Stimulated activated naive B cell treated with anti-CD40 and anti-IgM and Interleukin-4, amounts not matched to agents 10 μg/mL and 1 μg/mL and 100 μg/mL, for 72 hours (primary cell): ENCODE measurements around the gene CD320.
A peak's percentile ranks its signal among the peaks of the same experiment; 100 is the strongest.
"Not testable (repeated sequence)": the region's sequence is repeated elsewhere in the genome, so short reads cannot be mapped to it uniquely, and the experiment has no call there.

Experiments
- ATAC-seq, 2 donors: fragments of 150-1000 bp; cut with Tn5 transposase; replicated peaks; 2 replicates each; pipeline ENCODE4 v1.10.0; 2021; ENCODE audit warnings: moderate library complexity in 1 of 2
- DNase-seq: peaks from one replicate; pipeline ENCODE4 v3.0.0; 2021
- H3K27ac Mint-ChIP-seq: one replicate; pipeline ENCODE4 v1.8.0; 2022; ENCODE audit warnings: mild to moderate bottlenecking, mixed read lengths
- H3K27me3 Mint-ChIP-seq, 2 donors: one replicate each; pipeline ENCODE4 v1.8.0; 2022; ENCODE audit warnings: mixed read lengths in 2 of 2
- H3K36me3 Mint-ChIP-seq, 2 donors: one replicate each; pipeline ENCODE4 v1.8.0; 2022; ENCODE audit warnings: mixed read lengths in 2 of 2, mild to moderate bottlenecking in 1 of 2
- H3K4me1 Mint-ChIP-seq, 2 donors: one replicate each; pipeline ENCODE4 v1.8.0; 2022; ENCODE audit warnings: mixed read lengths in 2 of 2, mild to moderate bottlenecking in 1 of 2
- H3K4me3 Mint-ChIP-seq, 2 donors: one replicate each; pipeline ENCODE4 v1.8.0; 2022; ENCODE audit warnings: mild to moderate bottlenecking in 2 of 2, mixed read lengths in 2 of 2, moderate library complexity in 1 of 2
- H3K9me3 Mint-ChIP-seq, 2 donors: one replicate each; pipeline ENCODE4 v1.8.0; 2022; ENCODE audit warnings: mixed read lengths in 2 of 2, mild to moderate bottlenecking in 1 of 2

The CD320 gene

DNA sequence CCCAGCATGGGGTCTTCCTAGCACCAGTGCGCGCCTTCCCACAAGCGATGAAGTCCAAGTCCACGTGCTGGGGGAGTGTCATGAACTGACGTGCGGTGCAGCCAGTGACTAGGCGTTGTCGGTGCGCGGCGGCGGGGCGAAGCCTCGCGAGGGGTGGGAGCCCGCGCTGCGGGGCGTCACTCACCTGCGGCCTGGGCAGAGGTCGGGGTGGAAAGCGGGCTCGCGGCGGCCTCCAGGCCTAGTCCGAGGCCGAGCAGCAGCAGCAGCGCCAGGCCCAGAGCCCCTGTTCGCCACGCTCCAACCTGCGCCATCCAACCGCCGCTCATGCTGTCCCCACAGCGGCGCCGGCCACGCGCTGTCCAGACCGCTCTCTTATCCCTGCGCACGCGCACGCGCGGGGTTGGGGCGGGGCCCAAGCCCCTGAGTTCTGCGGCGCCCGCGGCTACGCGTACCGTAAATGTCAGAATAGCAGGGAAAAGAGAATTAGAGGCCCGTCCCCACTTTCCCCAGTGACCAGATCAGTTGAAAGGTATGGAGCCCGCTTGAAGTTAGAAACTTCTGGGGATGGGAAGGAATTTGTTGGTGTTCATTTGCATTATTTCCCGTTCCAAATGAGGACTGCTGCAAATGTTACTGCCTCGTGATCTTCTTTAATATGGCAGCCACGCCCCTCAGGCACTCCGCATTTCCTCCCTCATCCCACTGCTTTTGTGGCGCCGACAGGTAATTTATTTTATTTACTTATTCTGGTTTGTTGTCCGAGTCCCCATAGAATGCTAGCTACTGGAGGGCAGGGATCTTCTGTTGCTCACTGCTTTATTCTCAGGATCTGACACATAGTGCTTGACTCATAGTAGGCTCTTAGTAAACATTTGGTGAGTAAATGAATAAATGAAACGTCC is at the start of gene CD320:
Gene CD320 (minus strand): TSS at position 394 of the 902 bp plus-strand sequence. CDS start 68 bp downstream, at position 326.
- Mint-ChIP-seq H3K27me3 (no peaks in the 10 kb centered on the region), H3K4me3 (peak within 1 kb of the TSS; percentile 92 to 93), H3K36me3 (peaks cover 27 to 45% of the 10 kb centered on the region in 2 donors), H3K4me1 (peaks cover 28 to 53% of the 10 kb centered on the region in 2 donors), H3K27ac (peak within 1 kb of the TSS; percentile 96), H3K9me3 (no peaks in the 10 kb centered on the region)
- ATAC-seq, result peak; percentile 93 to 94
- DNase-seq, result peak; percentile 85

DNA sequence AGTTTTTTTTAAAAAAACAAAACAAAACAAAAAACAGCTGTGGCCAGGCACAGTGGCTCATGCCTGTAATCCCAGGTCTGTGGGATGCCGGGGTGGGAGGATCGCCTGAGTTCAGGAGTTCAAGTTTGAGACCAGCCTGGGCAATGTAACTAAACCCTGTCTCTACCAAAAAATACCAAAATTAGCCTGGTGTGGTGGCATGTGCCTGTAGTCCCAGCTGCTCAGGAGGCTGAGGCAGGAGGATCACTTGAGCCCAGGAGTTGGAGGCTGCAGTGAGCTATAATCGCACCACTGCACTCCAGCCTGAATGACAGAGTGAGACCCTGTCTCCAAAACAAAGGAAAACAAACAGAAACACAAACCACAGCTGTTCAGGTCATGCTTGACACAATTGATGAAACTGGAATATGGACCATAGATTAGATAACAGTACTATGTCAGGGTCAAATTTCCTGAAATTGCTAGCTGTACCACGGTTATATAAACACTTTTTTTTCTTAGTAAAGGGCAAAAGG is 48.9 kb upstream of the CD320 start:
- Mint-ChIP-seq H3K4me3 (no peak overlapping the region), H3K9me3 (peaks cover 0 to 4% of the 10 kb centered on the region in 2 donors), H3K27me3 (peaks cover 12 to 29% of the 10 kb centered on the region in 2 donors), H3K36me3 (no peaks in the 10 kb centered on the region), H3K4me1 (peaks cover 3 to 6% of the 10 kb centered on the region in 2 donors), H3K27ac (no peak overlapping the region)
- ATAC-seq (no peak), DNase-seq (no peak)

DNA sequence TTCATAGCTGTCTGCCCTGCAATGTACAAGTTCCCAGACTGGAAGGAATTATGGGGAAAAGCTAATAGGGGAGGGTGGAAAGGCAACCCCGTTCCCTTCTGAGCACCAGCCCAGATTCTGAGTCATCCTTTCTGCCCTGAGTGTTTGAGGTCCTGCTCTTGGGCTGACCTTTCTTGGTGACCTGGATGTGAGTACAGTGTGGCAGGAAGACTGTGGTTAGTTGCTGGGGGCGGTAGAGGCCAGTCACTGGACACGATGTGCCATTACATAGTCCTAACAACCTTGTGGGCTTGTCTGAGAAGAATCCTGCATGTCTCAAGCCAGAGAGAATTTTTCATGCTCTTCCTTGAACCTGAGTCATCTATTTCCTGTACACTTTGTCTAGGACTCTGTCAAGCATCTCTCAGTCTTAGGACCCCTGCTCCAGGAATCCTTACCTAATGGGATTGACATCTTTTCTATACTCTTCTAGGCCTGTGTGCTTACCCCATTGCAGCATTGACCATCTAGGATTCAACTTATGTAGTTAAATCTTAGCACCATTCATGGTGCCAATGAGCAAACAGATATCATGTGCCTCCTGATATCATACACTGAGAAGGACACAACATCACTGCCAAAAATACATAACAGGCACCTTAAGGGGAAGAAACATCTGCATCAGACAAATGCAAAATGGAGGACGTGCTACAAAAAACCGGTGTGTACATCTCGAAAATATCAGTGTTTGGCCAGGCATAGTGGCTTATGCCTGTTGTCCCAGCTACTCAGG is 47.7 kb upstream of the CD320 start:
- ATAC-seq (peak; percentile 33 to 52), DNase-seq (no peak)
- H3K36me3 Mint-ChIP-seq, result no peaks in the 10 kb centered on the region
- H3K4me3 Mint-ChIP-seq, result no peak overlapping the region
- peaks cover 5 to 6% of the 10 kb centered on the region in 2 donors for H3K4me1 Mint-ChIP-seq
- H3K9me3 Mint-ChIP-seq, result peaks cover 0 to 4% of the 10 kb centered on the region in 2 donors
- H3K27me3 Mint-ChIP-seq, result peaks cover 18 to 35% of the 10 kb centered on the region in 2 donors
- no peak overlapping the region for H3K27ac Mint-ChIP-seq

DNA sequence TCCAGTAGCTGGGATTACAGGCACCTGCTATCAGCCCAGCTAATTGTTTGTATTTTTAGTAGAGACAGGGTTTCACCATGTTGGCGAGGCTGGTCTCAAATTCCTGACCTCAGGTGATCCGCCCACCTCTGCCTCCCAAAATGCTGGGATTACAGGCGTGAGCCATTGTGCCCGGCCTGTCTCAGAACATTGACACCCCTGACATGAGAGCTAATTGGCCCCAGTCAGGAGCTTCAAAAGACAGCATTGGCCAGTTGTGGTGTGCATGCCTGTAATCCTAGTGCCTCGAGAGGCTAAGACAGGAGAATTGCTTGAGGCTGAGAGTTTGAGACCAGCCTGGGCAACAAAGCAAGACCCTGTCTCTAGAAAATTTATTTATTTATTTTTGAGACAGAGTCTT is 44.7 kb upstream of the CD320 start:
- DNase-seq, H3K9me3 Mint-ChIP-seq, H3K36me3 Mint-ChIP-seq, H3K27ac Mint-ChIP-seq, H3K4me3 Mint-ChIP-seq, ATAC-seq, H3K4me1 Mint-ChIP-seq: not testable (repeated sequence)
- H3K27me3 Mint-ChIP-seq, result peaks cover 21 to 40% of the 10 kb centered on the region in 2 donors

DNA sequence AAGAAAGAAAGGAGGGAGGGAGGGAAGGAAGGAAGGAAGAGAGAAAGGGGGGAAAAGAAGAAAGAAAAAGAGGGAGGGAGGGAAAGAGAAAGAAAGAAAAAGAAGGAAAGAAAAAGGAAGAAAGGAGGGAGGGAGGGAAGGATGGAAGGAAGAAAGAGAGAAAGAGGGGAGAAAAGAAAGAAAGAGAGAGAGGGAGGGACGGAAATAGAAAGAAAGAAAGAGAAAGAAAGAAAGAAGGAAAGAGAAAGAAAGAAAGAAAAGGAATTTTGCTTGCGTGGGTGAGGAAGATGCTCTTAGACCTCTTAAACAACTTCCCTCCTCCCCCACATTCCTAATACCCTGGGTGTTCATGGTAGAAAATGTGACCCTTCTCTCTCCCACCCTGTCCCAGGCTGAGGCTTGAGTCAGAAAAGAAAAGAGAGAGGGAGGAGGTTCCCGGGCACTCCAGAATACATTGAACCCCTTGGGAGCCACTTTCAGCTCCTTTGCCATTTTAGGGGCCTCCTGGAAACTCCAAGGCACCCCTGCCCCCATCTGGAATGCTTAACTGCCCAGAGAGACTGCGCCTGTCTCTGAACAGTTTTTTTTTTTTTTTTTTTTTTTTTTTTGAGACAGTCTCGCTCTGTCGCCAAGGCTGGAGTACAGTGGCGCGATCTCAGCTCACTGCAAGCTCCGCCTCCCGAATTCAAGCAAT is 44.1 kb upstream of the CD320 start:
- peaks cover 21 to 40% of the 10 kb centered on the region in 2 donors for H3K27me3 Mint-ChIP-seq
- H3K9me3 Mint-ChIP-seq, result peaks cover 0 to 4% of the 10 kb centered on the region in 2 donors
- DNase-seq, result no peak
- no peak for ATAC-seq
- H3K27ac Mint-ChIP-seq, result no peak overlapping the region
- no peak overlapping the region for H3K4me3 Mint-ChIP-seq
- peaks cover 5 to 6% of the 10 kb centered on the region in 2 donors for H3K4me1 Mint-ChIP-seq
- no peaks in the 10 kb centered on the region for H3K36me3 Mint-ChIP-seq

DNA sequence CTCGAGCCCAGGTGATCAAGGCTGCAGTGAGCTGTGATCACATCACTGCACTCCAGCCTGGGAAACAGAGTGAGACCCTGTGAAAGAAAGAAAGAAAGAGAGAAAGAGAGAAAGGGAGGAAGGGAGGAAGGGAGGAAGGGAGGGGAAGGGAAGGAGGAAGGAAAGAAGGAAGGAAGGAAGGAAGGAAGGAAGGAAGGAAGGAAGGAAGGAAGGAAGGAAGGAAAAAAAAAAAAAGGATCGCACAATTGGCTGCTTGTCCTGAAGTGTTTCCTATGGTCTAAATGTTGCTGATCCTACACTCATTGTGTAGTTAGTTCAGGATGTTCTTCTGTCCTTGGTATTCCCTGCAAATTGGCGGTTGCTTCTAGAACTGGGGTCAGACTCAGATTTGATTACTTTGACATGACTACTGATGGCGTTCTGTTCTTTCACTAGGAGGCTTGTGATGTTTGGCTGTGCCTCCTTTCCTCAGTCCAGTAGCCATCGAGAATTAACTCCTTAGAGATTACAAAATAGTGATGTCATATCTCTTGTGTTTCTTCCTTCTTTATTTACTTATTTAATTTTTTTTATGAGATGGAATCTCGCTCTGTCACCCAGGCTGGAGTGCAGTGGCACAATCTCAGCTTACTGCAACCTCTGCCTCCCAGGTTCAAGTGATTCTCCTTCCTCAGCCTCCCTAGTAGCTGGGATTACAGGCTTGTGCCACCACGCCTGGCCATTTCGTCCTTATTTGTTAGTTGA is 41.6 kb upstream of the CD320 start:
- H3K4me3 Mint-ChIP-seq, DNase-seq, H3K27ac Mint-ChIP-seq, H3K4me1 Mint-ChIP-seq, H3K9me3 Mint-ChIP-seq, H3K36me3 Mint-ChIP-seq, ATAC-seq: not testable (repeated sequence)
- H3K27me3 Mint-ChIP-seq, result peaks cover 25 to 36% of the 10 kb centered on the region in 2 donors

DNA sequence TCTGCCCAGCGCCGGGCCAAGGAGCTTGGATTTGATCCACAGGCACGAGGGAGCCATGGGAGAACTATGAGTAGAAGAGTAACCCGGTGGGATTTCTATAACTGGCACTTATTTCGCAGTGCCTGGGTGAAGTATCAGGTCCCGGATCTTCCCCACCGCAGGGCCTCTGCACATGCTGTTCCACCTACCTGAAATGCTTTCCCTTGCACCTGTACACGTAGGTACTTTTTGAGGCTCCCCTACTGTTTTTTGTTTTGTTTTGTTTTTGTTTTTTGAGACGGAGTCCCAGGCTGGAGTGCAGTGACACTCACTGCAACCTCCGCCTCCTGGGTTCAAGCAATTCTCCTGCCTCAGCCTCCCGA is 35.3 kb upstream of the CD320 start:
- Mint-ChIP-seq H3K27me3 (peaks cover 20 to 55% of the 10 kb centered on the region in 2 donors), H3K27ac (peak overlapping the region; percentile 31), H3K36me3 (no peaks in the 10 kb centered on the region), H3K4me3 (peak overlapping the region; percentile 77 to 84), H3K4me1 (peaks cover 10 to 24% of the 10 kb centered on the region in 2 donors), H3K9me3 (no peaks in the 10 kb centered on the region)
- DNase-seq (no peak), ATAC-seq (no peak)

DNA sequence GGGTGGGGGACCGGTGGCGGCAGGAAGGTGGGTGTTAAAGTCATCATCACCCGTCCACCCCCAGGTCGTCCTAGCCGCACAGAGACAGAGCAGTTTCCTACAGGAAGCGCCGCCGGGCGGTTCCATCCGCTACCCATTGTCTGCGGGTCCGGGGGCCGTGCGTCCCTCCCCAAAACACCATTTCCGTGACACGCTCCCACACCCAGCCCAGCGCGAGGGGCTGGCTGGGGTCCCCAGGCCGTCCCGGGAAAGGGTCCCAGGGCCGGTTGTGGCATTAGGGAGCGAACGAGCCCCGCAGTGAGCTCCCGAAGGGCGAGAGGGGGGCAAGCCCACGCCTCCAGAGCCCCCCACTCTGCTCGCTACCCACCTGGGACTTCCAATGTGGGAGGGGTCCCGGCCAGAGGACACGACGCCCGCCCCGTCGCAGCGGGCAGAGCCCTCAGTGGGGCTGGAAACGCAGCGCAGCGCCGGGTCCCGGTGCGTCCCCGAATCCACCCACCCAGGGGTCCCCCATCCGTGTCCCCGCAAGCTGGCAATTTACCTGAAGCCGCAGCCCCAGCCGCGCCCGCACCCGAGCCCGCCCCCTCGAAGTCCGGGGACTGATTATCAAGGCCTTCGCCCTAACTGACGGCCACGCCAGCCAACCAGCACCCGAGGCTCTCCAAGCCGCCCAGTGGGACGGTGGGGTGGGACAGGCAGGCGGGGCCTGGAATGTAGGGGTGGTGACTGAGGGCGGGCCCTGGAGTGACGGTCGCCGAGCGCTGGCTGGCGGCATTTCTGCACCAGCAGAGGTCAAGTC is 34.7 kb upstream of the CD320 start, which contains the start of gene KANK3:
Gene KANK3 (minus strand): TSS at position 579 of the 799 bp plus-strand sequence. CDS start 5,434 bp downstream, outside the sequence.
- Mint-ChIP-seq H3K27me3 (peaks cover 25 to 61% of the 10 kb centered on the region in 2 donors), H3K4me1 (peaks cover 10 to 24% of the 10 kb centered on the region in 2 donors), H3K36me3 (no peaks in the 10 kb centered on the region), H3K27ac (peak within 1 kb of the TSS; percentile 31), H3K4me3 (peak within 1 kb of the TSS; percentile 77 to 84), H3K9me3 (no peaks in the 10 kb centered on the region)
- ATAC-seq, result peak; percentile 100
- peak; percentile 88 for DNase-seq

DNA sequence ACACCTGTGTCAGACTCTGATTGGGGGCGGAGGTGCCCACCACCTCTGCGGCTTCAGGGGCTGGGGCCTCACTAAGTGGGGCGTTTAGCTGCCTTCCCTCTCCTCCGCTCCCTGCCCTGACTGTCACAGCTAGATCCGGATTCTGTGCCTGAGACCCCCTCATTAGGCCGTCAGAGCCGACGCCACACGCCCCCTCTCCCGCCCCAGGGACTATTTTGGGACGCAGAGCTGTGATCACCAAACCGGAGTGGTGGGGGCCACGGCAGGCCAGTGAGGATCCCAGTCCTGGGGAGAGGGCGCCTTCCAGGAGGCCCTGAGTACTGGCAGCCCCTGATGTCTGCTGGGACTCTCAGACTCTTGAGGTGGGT is 34.1 kb upstream of the CD320 start:
- no peak for DNase-seq
- peaks cover 10 to 24% of the 10 kb centered on the region in 2 donors for H3K4me1 Mint-ChIP-seq
- H3K27me3 Mint-ChIP-seq, result peaks cover 30 to 66% of the 10 kb centered on the region in 2 donors
- no peaks in the 10 kb centered on the region for H3K9me3 Mint-ChIP-seq
- H3K27ac Mint-ChIP-seq, result no peak overlapping the region
- no peaks in the 10 kb centered on the region for H3K36me3 Mint-ChIP-seq
- no peak for ATAC-seq
- H3K4me3 Mint-ChIP-seq, result no peak overlapping the region

DNA sequence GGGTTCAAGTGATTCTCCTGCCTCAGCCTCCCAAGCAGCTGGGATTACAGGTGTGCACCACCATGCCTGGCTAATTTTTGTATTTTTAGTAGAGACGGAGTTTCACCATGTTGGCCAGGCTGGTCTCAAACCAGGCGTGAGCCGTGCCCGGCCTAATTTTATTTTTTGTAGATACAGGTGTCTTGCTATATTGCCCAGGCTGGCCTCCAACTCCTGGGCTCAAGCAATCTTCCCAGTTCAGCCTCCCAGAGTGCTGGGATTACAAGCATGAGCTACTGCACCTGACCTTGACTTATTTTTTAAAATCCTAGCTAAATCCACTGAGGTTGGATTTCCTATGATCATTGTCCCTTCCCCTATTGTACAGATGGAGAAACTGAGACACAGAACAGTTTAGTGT is 33.3 kb upstream of the CD320 start:
- not testable (repeated sequence) for H3K36me3 Mint-ChIP-seq, H3K4me3 Mint-ChIP-seq, H3K9me3 Mint-ChIP-seq, DNase-seq, H3K27ac Mint-ChIP-seq, ATAC-seq
- Mint-ChIP-seq H3K4me1 (peaks cover 13 to 28% of the 10 kb centered on the region in 2 donors), H3K27me3 (peaks cover 34 to 71% of the 10 kb centered on the region in 2 donors)

DNA sequence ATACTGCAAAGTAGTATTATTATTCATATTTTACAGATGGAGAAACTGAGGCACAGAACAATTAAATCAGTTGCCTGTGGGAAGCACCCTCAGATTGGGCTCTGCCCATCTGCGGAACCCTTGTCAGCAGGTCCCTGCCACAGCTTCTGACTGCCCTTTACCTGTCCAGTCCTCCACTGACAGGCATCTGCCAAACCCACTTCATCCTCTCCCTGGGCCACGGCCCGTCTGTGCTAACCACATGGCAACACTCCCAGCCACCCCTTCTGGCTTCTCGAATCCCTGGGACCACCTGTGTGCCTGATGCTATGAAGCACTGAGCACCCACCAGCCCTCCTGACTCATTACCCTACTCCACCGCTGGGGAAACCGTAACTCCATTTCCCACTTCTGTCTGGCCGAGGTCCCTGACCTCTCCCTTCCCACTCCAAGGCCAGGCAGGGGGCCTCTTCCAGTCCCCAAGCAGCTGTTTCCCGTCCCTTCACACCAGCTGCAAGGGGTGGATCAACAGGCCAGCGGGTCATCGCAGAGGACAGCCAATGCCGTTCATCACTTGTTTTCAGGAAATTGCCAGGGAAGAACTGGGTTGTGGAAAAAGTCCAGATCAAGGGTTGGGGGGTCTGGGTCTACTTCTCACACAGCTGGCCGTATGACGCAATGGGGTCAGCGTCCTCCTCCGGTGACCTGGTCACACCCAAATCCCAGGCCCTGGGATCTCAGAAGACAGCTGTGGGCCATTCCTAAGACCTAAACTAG is 32.4 kb upstream of the CD320 start:
- Mint-ChIP-seq H3K4me1 (peaks cover 18 to 36% of the 10 kb centered on the region in 2 donors), H3K27me3 (peaks cover 38 to 78% of the 10 kb centered on the region in 2 donors), H3K36me3 (no peaks in the 10 kb centered on the region), H3K27ac (no peak overlapping the region), H3K4me3 (no peak overlapping the region), H3K9me3 (no peaks in the 10 kb centered on the region)
- DNase-seq (no peak), ATAC-seq (no peak)

DNA sequence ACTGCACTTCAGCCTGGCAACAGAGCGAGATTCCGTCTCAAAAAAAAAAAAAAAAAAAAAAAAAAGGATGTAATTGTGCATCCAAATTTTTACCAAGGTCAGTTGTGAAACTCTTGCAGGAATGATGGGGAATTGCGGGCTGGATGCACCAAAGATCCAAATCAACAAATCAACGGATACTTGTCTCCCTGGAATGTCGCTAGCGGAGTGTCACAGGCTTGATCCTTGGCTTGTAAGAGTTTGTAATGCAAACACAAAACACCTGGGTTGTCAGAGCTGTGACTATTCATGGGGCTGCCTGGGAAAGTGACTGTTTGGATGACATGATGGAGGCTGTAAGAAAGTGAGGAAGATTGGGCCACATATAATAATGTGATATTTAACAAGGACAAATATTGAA is 30.7 kb upstream of the CD320 start:
- Mint-ChIP-seq H3K27me3 (peaks cover 32 to 77% of the 10 kb centered on the region in 2 donors), H3K36me3 (no peaks in the 10 kb centered on the region), H3K4me1 (peaks cover 20 to 36% of the 10 kb centered on the region in 2 donors), H3K4me3 (no peak overlapping the region), H3K27ac (no peak overlapping the region), H3K9me3 (no peaks in the 10 kb centered on the region)
- DNase-seq (no peak), ATAC-seq (no peak)
